Neural progenitor cell (in vitro differentiated cells): ENCODE data around the gene AK5. TPM values are rescaled to one million over a fixed set of nuclear protein-coding genes. Genes with fewer than 3 reads are reported as not detected.

Experiments
- DNase-seq: peaks from one replicate; pipeline ENCODE4 v3.0.0-alpha.2; 2016; ENCODE audit warnings: low spot score
- H2AFZ ChIP-seq: fragments of 200-600 bp; sonication (generic); replicated peaks from 2 replicates; pipeline ENCODE4 v1.6.1; 2016; ENCODE audit warnings: antibody characterized with exemption
- H3F3A ChIP-seq: fragments of 200-600 bp; sonication (generic); 2 replicates; pipeline ENCODE4 v1.6.1; 2016; ENCODE audit warnings: antibody characterized with exemption, low read depth
- H3K27ac ChIP-seq: fragments of 200-600 bp; sonication (generic); 2 replicates; pipeline ENCODE4 v1.5.1; 2016; ENCODE audit warnings: mild to moderate bottlenecking
- H3K27me3 ChIP-seq: fragments of 200-600 bp; sonication (generic); 2 replicates; pipeline ENCODE4 v1.6.1; 2016; ENCODE audit warnings: mild to moderate bottlenecking, moderate library complexity
- H3K36me3 ChIP-seq: fragments of 200-600 bp; sonication (generic); 2 replicates; pipeline ENCODE4 v1.5.1; 2016
- H3K4me1 ChIP-seq: fragments of 200-600 bp; sonication (generic); 2 replicates; pipeline ENCODE4 v1.6.1; 2016; ENCODE audit warnings: mixed run types
- H3K4me2 ChIP-seq: fragments of 200-600 bp; sonication (generic); 2 replicates; pipeline ENCODE4 v1.6.1; 2016
- H3K4me3 ChIP-seq: fragments of 200-600 bp; sonication (generic); 2 replicates; pipeline ENCODE4 v1.5.1; 2016
- H3K79me2 ChIP-seq: fragments of 200-600 bp; sonication (generic); 2 replicates; pipeline ENCODE4 v1.6.1; 2016; ENCODE audit warnings: low read depth
- H3K9ac ChIP-seq: fragments of 200-600 bp; sonication (generic); 2 replicates; pipeline ENCODE4 v1.6.1; 2016
- H3K9me3 ChIP-seq: fragments of 200-600 bp; sonication (generic); 2 replicates; pipeline ENCODE4 v1.5.1; 2016; ENCODE audit warnings: low read depth
- H4K20me1 ChIP-seq: fragments of 200-600 bp; sonication (generic); 2 replicates; pipeline ENCODE4 v1.6.1; 2016; ENCODE audit warnings: low read depth
- H3K27ac Mint-ChIP-seq: 3 replicates; pipeline ENCODE4 v1.8.0; 2021; ENCODE audit warnings: mixed read lengths
- H3K27me3 Mint-ChIP-seq: 2 replicates; pipeline ENCODE4 v1.8.0; 2022; ENCODE audit warnings: low read depth, mild to moderate bottlenecking, inconsistent platforms, moderate library complexity, mixed read lengths; ENCODE audit not compliant: insufficient read depth
- H3K36me3 Mint-ChIP-seq: 3 replicates; pipeline ENCODE4 v1.8.0; 2021; ENCODE audit warnings: mixed read lengths
- H3K4me1 Mint-ChIP-seq: 3 replicates; pipeline ENCODE4 v1.8.0; 2021; ENCODE audit warnings: mixed read lengths
- H3K4me3 Mint-ChIP-seq: 3 replicates; pipeline ENCODE4 v1.8.0; 2021; ENCODE audit warnings: mild to moderate bottlenecking, moderate library complexity, mixed read lengths
- H3K9me3 Mint-ChIP-seq: 3 replicates; pipeline ENCODE4 v1.8.0; 2020; ENCODE audit warnings: mixed read lengths
- CTCF ChIP-seq: fragments of 200-600 bp; sonication (generic); IDR thresholded peaks from 2 replicates; pipeline ENCODE4 v1.5.1; 2017; ENCODE audit warnings: antibody characterized with exemption, mild to moderate bottlenecking
- EZH2 ChIP-seq: fragments of 200-600 bp; sonication (generic); IDR thresholded peaks from 2 replicates; pipeline ENCODE4 v1.6.1; 2017; ENCODE audit warnings: antibody characterized with exemption, mild to moderate bottlenecking, moderate library complexity
- EZH2phosphoT487 ChIP-seq: fragments of 200-600 bp; sonication (generic); IDR thresholded peaks from 2 replicates; pipeline ENCODE4 v1.6.1; 2017; ENCODE audit warnings: antibody characterized with exemption
- total RNA-seq: library from RNA; depleted of rRNA; stranded (reverse); fragments of >200 nt; gene quantifications from 2 replicates; pipeline ENCODE4 v1.2.3, GENCODE V29; 2015; ENCODE audit warnings: low replicate concordance

Gene AK5
- total RNA-seq, 1 donor from 2014 or later, result 1.8 TPM

DNA sequence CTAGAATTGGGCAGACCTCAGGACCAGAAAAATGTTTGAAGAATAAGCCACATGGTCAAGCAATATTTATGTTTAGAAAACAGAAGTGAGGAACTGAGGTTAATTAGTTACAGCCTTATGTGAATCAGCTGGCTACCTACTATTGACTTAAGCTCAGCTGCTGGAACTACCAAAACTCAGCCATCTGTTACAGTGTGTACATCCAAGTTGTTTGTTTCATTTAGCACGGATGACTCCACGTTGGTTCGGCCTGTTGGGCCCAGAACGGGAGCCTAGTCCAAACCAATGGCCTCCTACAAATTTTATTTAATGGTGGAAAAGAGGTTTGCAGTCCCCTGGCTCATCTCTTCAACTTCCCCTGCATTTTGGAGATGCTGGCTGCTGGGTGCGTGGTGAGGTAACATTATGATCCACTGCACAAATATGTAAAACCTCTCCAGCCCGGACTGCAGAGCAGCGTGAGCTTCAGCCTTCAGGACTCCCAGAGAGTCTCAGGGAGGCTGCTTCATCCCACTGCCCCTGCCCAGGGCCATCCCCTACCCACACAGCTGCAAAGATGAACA, 257.2 kb downstream of the AK5 start:
- no peak overlapping the region for H3K4me3 Mint-ChIP-seq
- no peaks in the 10 kb centered on the region for H3K9me3 Mint-ChIP-seq
- Histone ChIP-seq H4K20me1 (no peaks in the 10 kb centered on the region), H3K27me3 (no peaks in the 10 kb centered on the region), H2AFZ (peak overlapping the region; percentile 99), H3K4me2 (peak overlapping the region; percentile 25), H3K4me1 (peaks cover 11% of the 10 kb centered on the region), H3F3A (no peaks in the 10 kb centered on the region), H3K27ac (no peak overlapping the region), H3K9me3 (no peaks in the 10 kb centered on the region), H3K36me3 (no peaks in the 10 kb centered on the region), H3K9ac (no peak overlapping the region), H3K4me3 (no peak overlapping the region), H3K79me2 (no peaks in the 10 kb centered on the region)
- H3K27me3 Mint-ChIP-seq, result peaks cover 2% of the 10 kb centered on the region
- DNase-seq, result no peak
- peaks cover 12% of the 10 kb centered on the region for H3K4me1 Mint-ChIP-seq
- peak overlapping the region; percentile 87 for H3K27ac Mint-ChIP-seq
- H3K36me3 Mint-ChIP-seq, result no peaks in the 10 kb centered on the region
- TF ChIP-seq CTCF, result no peak
- no peak for TF ChIP-seq EZH2phosphoT487
- no peak for TF ChIP-seq EZH2

GRCh38 chr1:77539519-77540142, 257.8 kb downstream of the AK5 start:
- Histone ChIP-seq H3K9ac (no peak overlapping the region), H3K27ac (no peak overlapping the region), H3K4me2 (peak overlapping the region; percentile 25), H3K79me2 (no peaks in the 10 kb centered on the region), H4K20me1 (no peaks in the 10 kb centered on the region), H3F3A (no peaks in the 10 kb centered on the region), H3K4me1 (peaks cover 11% of the 10 kb centered on the region), H3K4me3 (no peak overlapping the region), H3K36me3 (no peaks in the 10 kb centered on the region), H3K27me3 (no peaks in the 10 kb centered on the region), H3K9me3 (no peaks in the 10 kb centered on the region), H2AFZ (peak overlapping the region; percentile 99)
- DNase-seq, result peak; percentile 42
- Mint-ChIP-seq H3K9me3 (no peaks in the 10 kb centered on the region), H3K27me3 (peaks cover 2% of the 10 kb centered on the region), H3K4me3 (no peak overlapping the region), H3K36me3 (no peaks in the 10 kb centered on the region), H3K4me1 (peaks cover 12% of the 10 kb centered on the region), H3K27ac (peak overlapping the region; percentile 87)
- TF ChIP-seq EZH2 (no peak), EZH2phosphoT487 (no peak), CTCF (no peak)

- Mint-ChIP-seq H3K9me3 (no peaks in the 10 kb centered on the region), H3K27ac (peak overlapping the region; percentile 60), H3K36me3 (no peaks in the 10 kb centered on the region), H3K4me3 (no peak overlapping the region), H3K27me3 (peaks cover 2% of the 10 kb centered on the region), H3K4me1 (peaks cover 12% of the 10 kb centered on the region)
- Histone ChIP-seq H3K79me2 (no peaks in the 10 kb centered on the region), H3K4me1 (peaks cover 15% of the 10 kb centered on the region), H4K20me1 (no peaks in the 10 kb centered on the region), H3K27me3 (no peaks in the 10 kb centered on the region), H3F3A (peaks cover 4% of the 10 kb centered on the region), H3K9ac (no peak overlapping the region), H3K4me2 (no peak overlapping the region), H3K36me3 (no peaks in the 10 kb centered on the region), H2AFZ (no peak overlapping the region), H3K4me3 (no peak overlapping the region), H3K27ac (no peak overlapping the region), H3K9me3 (no peaks in the 10 kb centered on the region)
- no peak for DNase-seq
- TF ChIP-seq EZH2, result no peak
- TF ChIP-seq CTCF, result no peak
- TF ChIP-seq EZH2phosphoT487, result no peak
Measured at GRCh38 chr1:77540501-77541161, 258.8 kb downstream of the AK5 start.
